A673 (cell line): ENCODE data around the gene KIRREL3. TPM values are rescaled to one million over a fixed set of nuclear protein-coding genes. Genes with fewer than 3 reads are reported as not detected.

Source experiments
- BruUV-seq: library from RNA; stranded (reverse); fragments of 400-500 nt; replicated peaks from 2 replicates; lab custom pipeline; 2021; lab: Mats Ljungman, UMichigan
- CTCF ChIA-PET: fragments of 300-600 bp; sonication (Branson Sonifier 250); formaldehyde crosslinking; loops from one replicate; lab custom pipeline; 2022; ENCODE audit warnings: antibody characterized with exemption; lab: Charles Lee
- POLR2A ChIA-PET: fragments of 300-600 bp; sonication (Branson Sonifier 250); formaldehyde crosslinking; loops from one replicate; lab custom pipeline; 2022; ENCODE audit warnings: antibody characterized with exemption; ENCODE audit not compliant: low non-redundant PET; lab: Charles Lee
- DNase-seq: peaks from one replicate; pipeline ENCODE4 v3.0.0-alpha.2; 2015; ENCODE audit warnings: low spot score
- H3K27ac ChIP-seq: fragments of 200-600 bp; sonication (generic); 2 replicates; pipeline ENCODE4 v1.5.1; 2016; ENCODE audit warnings: mixed run types, low read depth, mild to moderate bottlenecking, mixed read lengths, antibody characterized with exemption, low read length; ENCODE audit not compliant: poor library complexity, severe bottlenecking
- H3K27me3 ChIP-seq: fragments of 200-600 bp; sonication (generic); replicated peaks from 2 replicates; pipeline ENCODE4 v1.6.1; 2017; ENCODE audit warnings: mixed run types, low read depth, mild to moderate bottlenecking, mixed read lengths, antibody characterized with exemption, low read length; ENCODE audit not compliant: insufficient read depth, poor library complexity
- H3K36me3 ChIP-seq: fragments of 200-600 bp; sonication (generic); 2 replicates; pipeline ENCODE4 v1.6.1; 2016; ENCODE audit warnings: mixed run types, mild to moderate bottlenecking, mixed read lengths, antibody characterized with exemption, low read length; ENCODE audit not compliant: insufficient read depth, poor library complexity, severe bottlenecking
- H3K4me1 ChIP-seq: fragments of 200-600 bp; sonication (generic); 2 replicates; pipeline ENCODE4 v1.6.1; 2017; ENCODE audit warnings: mixed run types, mild to moderate bottlenecking, mixed read lengths, antibody characterized with exemption, low read length; ENCODE audit not compliant: insufficient read depth, poor library complexity, severe bottlenecking
- H3K4me3 ChIP-seq: fragments of 200-600 bp; sonication (generic); 2 replicates; pipeline ENCODE4 v1.5.1; 2016; ENCODE audit warnings: low read depth, mixed run types, mild to moderate bottlenecking, mixed read lengths, low read length; ENCODE audit not compliant: poor library complexity, severe bottlenecking
- H3K9me3 ChIP-seq: fragments of 200-600 bp; sonication (generic); 2 replicates; pipeline ENCODE4 v1.6.1; 2016; ENCODE audit warnings: mixed run types, low read depth, mild to moderate bottlenecking, mixed read lengths, antibody characterized with exemption, low read length; ENCODE audit not compliant: poor library complexity, severe bottlenecking
- EZH2 ChIP-seq: fragments of 200-600 bp; sonication (generic); IDR thresholded peaks from 2 replicates; pipeline ENCODE4 v1.6.1; 2017; ENCODE audit warnings: borderline replicate concordance, low read depth, mild to moderate bottlenecking, mixed read lengths, antibody characterized with exemption, low read length; ENCODE audit not compliant: poor library complexity, severe bottlenecking
- intact Hi-C: fragments of 100-400 bp; cut with micrococcal nuclease; formaldehyde crosslinking; loops from one replicate; pipeline ENCODE4 v1.10.0; 2022; ENCODE audit not compliant: unreplicated experiment
- total RNA-seq: library from RNA; stranded (reverse); gene quantifications from 2 replicates; pipeline ENCODE4 v1.2.3, GENCODE V29; 2021
- TF ChIP-seq, protein P1 (sequence below): fragments of 300-800, 200-600 bp; sonication (generic); conservative IDR thresholded peaks from 2 replicates; pipeline ENCODE4 v1.5.1; 2017; ENCODE audit warnings: low read depth, mild to moderate bottlenecking, antibody characterized with exemption, low read length, moderate library complexity, mixed read lengths

The KIRREL3 gene
- total RNA-seq, 1 experiment from 2014 or later: not detected

- H3K4me1 ChIP-seq: no peaks in the 10 kb centered on the region
- no peak for DNase-seq
- H3K9me3 ChIP-seq: no peaks in the 10 kb centered on the region
- intact Hi-C loops: no loop called here
- no peak for TF ChIP-seq EZH2
- TF ChIP-seq, protein P1, sequence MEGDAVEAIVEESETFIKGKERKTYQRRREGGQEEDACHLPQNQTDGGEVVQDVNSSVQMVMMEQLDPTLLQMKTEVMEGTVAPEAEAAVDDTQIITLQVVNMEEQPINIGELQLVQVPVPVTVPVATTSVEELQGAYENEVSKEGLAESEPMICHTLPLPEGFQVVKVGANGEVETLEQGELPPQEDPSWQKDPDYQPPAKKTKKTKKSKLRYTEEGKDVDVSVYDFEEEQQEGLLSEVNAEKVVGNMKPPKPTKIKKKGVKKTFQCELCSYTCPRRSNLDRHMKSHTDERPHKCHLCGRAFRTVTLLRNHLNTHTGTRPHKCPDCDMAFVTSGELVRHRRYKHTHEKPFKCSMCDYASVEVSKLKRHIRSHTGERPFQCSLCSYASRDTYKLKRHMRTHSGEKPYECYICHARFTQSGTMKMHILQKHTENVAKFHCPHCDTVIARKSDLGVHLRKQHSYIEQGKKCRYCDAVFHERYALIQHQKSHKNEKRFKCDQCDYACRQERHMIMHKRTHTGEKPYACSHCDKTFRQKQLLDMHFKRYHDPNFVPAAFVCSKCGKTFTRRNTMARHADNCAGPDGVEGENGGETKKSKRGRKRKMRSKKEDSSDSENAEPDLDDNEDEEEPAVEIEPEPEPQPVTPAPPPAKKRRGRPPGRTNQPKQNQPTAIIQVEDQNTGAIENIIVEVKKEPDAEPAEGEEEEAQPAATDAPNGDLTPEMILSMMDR: no peak
- H3K4me3 ChIP-seq: no peak overlapping the region
- peaks cover 10% of the 10 kb centered on the region for H3K36me3 ChIP-seq
- ChIA-PET POLR2A (no interaction called here), CTCF (no interaction called here)
- H3K27me3 ChIP-seq: no peaks in the 10 kb centered on the region
- no peak overlapping the region for H3K27ac ChIP-seq
- BruUV-seq: no TSS peak
Measured at GRCh38 chr11:126405906-126406305, 594.7 kb downstream of the KIRREL3 start.

DNA sequence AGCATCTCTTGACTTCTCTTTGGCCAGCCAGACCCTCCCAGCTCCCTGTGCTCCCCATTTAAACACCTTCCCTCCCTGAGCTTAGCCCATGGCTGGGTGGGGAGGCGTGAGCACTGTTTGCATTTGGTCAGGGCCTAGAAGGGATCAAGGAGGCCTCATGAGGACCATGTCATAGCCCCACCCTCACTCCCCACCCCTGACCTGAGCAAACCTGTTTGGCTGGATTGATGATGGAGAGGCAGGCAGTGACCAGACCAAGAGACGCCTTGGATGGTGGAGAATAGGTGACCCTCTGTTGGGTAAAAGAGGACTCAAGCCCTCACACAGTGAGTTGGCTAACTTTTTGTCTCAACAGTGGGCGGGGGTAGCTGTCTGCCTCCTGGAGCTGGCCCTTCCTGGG, 595.2 kb downstream of the KIRREL3 start:
- POLR2A ChIA-PET: no interaction called here
- intact Hi-C loops: no loop called here
- no peaks in the 10 kb centered on the region for H3K4me1 ChIP-seq
- no peaks in the 10 kb centered on the region for H3K9me3 ChIP-seq
- CTCF ChIA-PET: no interaction called here
- peaks cover 7% of the 10 kb centered on the region for H3K36me3 ChIP-seq
- no peak for TF ChIP-seq EZH2
- TF ChIP-seq, protein P1: no peak
- H3K4me3 ChIP-seq: no peak overlapping the region
- no TSS peak for BruUV-seq
- no peaks in the 10 kb centered on the region for H3K27me3 ChIP-seq
- H3K27ac ChIP-seq: no peak overlapping the region
- DNase-seq: no peak

DNA sequence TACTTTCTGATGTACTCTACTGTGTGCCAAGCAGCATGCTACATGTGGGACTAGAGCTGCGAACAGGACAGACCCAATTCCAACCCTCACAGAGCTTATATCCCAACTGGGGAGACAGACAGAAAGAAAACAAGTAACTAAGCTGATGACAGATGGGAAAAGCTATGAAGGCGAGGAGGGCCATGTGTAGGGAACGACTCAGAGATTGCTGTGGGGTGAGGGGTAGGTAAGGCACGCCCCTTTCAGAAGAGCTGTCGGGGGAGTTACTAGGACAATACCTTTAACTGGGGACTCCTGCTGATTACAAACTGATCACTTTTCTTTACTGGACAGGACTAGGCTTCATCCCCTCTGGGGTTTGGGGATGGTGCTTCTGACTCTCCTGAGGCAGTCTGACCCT, 596.2 kb downstream of the KIRREL3 start:
- H3K36me3 ChIP-seq: peaks cover 6% of the 10 kb centered on the region
- TF ChIP-seq, protein P1: no peak
- no peak for TF ChIP-seq EZH2
- no peaks in the 10 kb centered on the region for H3K9me3 ChIP-seq
- no peak for DNase-seq
- H3K4me3 ChIP-seq: no peak overlapping the region
- BruUV-seq: no TSS peak
- H3K27me3 ChIP-seq: no peaks in the 10 kb centered on the region
- H3K4me1 ChIP-seq: no peaks in the 10 kb centered on the region
- no peak overlapping the region for H3K27ac ChIP-seq
- ChIA-PET POLR2A (no interaction called here), CTCF (no interaction called here)
- intact Hi-C loops: no loop called here
